ENCODE measurements around the gene ADAMTS13. TPM values are rescaled to one million over a fixed set of nuclear protein-coding genes. Genes with fewer than 3 reads are reported as not detected.
"Not testable (repeated sequence)": the region's sequence is repeated elsewhere in the genome, so short reads cannot be mapped to it uniquely, and the experiment has no call there.

The ADAMTS13 gene
- total RNA-seq, 1 donor from 2014 or later, result 2.0 TPM

- DNase-seq, result no peak
- no peak for ATAC-seq
- H3K4me1 ChIP-seq, result no peaks in the 10 kb centered on the region
- no peak overlapping the region for H3K4me3 ChIP-seq
- H3K27me3 ChIP-seq, result peaks cover 6% of the 10 kb centered on the region
- no peaks in the 10 kb centered on the region for H3K9me3 ChIP-seq
- intact Hi-C loops (cut with DNase I), result no loop called here
- TF ChIP-seq CTCF (IDR thresholded peaks at IDR 0.05), result no peak
- H3K27ac ChIP-seq, result no peak overlapping the region
- no peaks in the 10 kb centered on the region for H3K36me3 ChIP-seq
These were observed 32.6 kb upstream of the ADAMTS13 start for GRCh38 chr9:133389562-133389961.

DNA sequence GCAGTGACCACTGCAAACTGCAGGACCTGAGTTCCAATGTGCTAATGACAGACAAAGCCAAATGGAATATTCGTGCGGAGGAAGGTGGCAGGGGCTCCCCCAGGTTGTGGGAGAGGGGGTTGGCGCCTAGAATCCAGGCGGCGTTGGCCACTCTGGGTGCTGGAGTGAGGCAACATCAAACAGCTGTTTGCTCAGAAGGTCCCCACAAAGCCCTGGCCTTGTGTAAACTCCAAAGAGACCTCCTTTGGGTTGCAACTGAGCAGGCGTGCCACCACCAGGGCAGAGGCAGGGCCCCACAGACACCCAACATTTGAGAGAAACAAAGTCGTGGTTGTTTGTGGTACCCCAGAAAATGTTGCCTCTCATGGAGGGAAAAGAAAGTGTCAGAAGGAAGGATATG is 31.5 kb upstream of the ADAMTS13 start:
- Histone ChIP-seq H3K27me3 (peaks cover 16% of the 10 kb centered on the region), H3K4me3 (no peak overlapping the region), H3K27ac (no peak overlapping the region), H3K36me3 (no peaks in the 10 kb centered on the region), H3K4me1 (no peaks in the 10 kb centered on the region), H3K9me3 (no peaks in the 10 kb centered on the region)
- intact Hi-C loops (cut with DNase I), result no loop called here
- DNase-seq, result no peak
- no peak for ATAC-seq
- no peak for TF ChIP-seq CTCF (IDR thresholded peaks at IDR 0.05)

- H3K4me3 ChIP-seq; H3K9me3 ChIP-seq; H3K4me1 ChIP-seq; intact Hi-C loops (cut with DNase I); DNase-seq; ATAC-seq; H3K36me3 ChIP-seq; H3K27ac ChIP-seq: not testable (repeated sequence)
- H3K27me3 ChIP-seq, result peaks cover 16% of the 10 kb centered on the region
These were observed 30.7 kb upstream of the ADAMTS13 start for GRCh38 chr9:133391449-133391848.

- DNase-seq; ATAC-seq; intact Hi-C loops (cut with DNase I); H3K9me3 ChIP-seq; H3K36me3 ChIP-seq; H3K4me3 ChIP-seq; H3K4me1 ChIP-seq; H3K27ac ChIP-seq: not testable (repeated sequence)
- peaks cover 16% of the 10 kb centered on the region for H3K27me3 ChIP-seq
These were observed 29.9 kb upstream of the ADAMTS13 start for GRCh38 chr9:133392308-133392707.

- peaks cover 16% of the 10 kb centered on the region for H3K27me3 ChIP-seq
- no peaks in the 10 kb centered on the region for H3K36me3 ChIP-seq
- H3K4me3 ChIP-seq, result no peak overlapping the region
- no peak for TF ChIP-seq CTCF (IDR thresholded peaks at IDR 0.05)
- H3K4me1 ChIP-seq, result no peaks in the 10 kb centered on the region
- DNase-seq, result no peak
- intact Hi-C loops (cut with DNase I), result no loop called here
- no peaks in the 10 kb centered on the region for H3K9me3 ChIP-seq
- H3K27ac ChIP-seq, result no peak overlapping the region
- ATAC-seq, result no peak
These were observed 28.8 kb upstream of the ADAMTS13 start for GRCh38 chr9:133393399-133393798.

DNA sequence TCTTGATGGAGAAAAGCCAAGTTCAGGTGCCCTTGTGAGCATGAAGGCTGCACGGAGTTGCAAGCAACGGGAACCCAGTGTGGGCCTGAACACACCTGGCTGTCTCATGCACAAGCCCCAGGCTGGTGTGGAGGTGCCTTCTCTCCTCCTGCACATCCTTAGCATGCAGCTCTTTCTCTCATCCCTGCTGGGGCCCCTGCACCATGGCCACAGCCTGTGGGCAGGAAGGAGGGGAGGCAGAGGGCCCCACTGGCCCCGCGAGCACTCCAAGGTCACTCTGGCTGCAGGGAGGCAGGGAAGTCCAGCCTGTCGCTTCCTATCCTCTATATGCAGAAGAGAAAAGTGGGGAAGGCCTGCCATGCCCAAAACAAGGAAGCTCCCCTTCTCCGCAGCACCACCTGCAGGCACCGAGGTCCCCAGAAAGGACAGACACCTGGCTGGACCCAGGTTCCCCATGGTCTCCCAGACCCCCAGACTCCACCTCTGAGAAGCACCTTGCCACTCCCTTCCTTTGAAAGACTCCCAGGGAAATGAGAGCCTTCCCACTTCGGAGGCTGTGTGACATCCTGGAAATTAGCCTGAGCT is 27.4 kb upstream of the ADAMTS13 start:
- no peaks in the 10 kb centered on the region for H3K4me1 ChIP-seq
- H3K27ac ChIP-seq, result no peak overlapping the region
- ATAC-seq (no peak), DNase-seq (no peak)
- no peaks in the 10 kb centered on the region for H3K9me3 ChIP-seq
- H3K36me3 ChIP-seq, result no peaks in the 10 kb centered on the region
- intact Hi-C loops (cut with DNase I), result no loop called here
- H3K4me3 ChIP-seq, result no peak overlapping the region
- H3K27me3 ChIP-seq, result peaks cover 16% of the 10 kb centered on the region
- TF ChIP-seq CTCF (IDR thresholded peaks at IDR 0.05), result no peak

- Histone ChIP-seq H3K27ac (no peak overlapping the region), H3K4me3 (no peak overlapping the region), H3K4me1 (no peaks in the 10 kb centered on the region), H3K36me3 (no peaks in the 10 kb centered on the region), H3K27me3 (peaks cover 16% of the 10 kb centered on the region), H3K9me3 (no peaks in the 10 kb centered on the region)
- no peak for DNase-seq
- ATAC-seq, result peak; percentile 17
- peak; percentile 23 for TF ChIP-seq CTCF (IDR thresholded peaks at IDR 0.05)
- intact Hi-C loops (cut with DNase I), result no loop called here
These were observed 25.2 kb upstream of the ADAMTS13 start for GRCh38 chr9:133396952-133397351.

Measured in upper lobe of right lung (tissue), 1 donor.